ENCODE measurements around the gene USP44. TPM values are rescaled to one million over a fixed set of nuclear protein-coding genes. Genes with fewer than 3 reads are reported as not detected.

Gene USP44
- total and polyA plus RNA-seq, 9 donors = 0.75 to 4.7 (median 3.3) TPM

- intact Hi-C loops (cut with DNase I) = no loop called here
- no peaks in the 10 kb centered on the region for H3K27me3 ChIP-seq
- H3K4me3 ChIP-seq = no peak overlapping the region
- H3K27ac ChIP-seq = no peak overlapping the region
- H3K9me3 ChIP-seq = no peaks in the 10 kb centered on the region
- no peak for DNase-seq
- H3K4me1 ChIP-seq (ENCODE audit: insufficient read depth) = no peaks in the 10 kb centered on the region
- TF ChIP-seq EP300 (IDR thresholded peaks at IDR 0.05) = no peak
- no peak for TF ChIP-seq POLR2A (IDR thresholded peaks at IDR 0.05)
- TF ChIP-seq, protein P1, sequence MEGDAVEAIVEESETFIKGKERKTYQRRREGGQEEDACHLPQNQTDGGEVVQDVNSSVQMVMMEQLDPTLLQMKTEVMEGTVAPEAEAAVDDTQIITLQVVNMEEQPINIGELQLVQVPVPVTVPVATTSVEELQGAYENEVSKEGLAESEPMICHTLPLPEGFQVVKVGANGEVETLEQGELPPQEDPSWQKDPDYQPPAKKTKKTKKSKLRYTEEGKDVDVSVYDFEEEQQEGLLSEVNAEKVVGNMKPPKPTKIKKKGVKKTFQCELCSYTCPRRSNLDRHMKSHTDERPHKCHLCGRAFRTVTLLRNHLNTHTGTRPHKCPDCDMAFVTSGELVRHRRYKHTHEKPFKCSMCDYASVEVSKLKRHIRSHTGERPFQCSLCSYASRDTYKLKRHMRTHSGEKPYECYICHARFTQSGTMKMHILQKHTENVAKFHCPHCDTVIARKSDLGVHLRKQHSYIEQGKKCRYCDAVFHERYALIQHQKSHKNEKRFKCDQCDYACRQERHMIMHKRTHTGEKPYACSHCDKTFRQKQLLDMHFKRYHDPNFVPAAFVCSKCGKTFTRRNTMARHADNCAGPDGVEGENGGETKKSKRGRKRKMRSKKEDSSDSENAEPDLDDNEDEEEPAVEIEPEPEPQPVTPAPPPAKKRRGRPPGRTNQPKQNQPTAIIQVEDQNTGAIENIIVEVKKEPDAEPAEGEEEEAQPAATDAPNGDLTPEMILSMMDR (IDR thresholded peaks at IDR 0.05) = no peak
- no peaks in the 10 kb centered on the region for H3K36me3 ChIP-seq
These were observed 34.5 kb downstream of the USP44 start for GRCh38 chr12:95516757-95517156.

DNA sequence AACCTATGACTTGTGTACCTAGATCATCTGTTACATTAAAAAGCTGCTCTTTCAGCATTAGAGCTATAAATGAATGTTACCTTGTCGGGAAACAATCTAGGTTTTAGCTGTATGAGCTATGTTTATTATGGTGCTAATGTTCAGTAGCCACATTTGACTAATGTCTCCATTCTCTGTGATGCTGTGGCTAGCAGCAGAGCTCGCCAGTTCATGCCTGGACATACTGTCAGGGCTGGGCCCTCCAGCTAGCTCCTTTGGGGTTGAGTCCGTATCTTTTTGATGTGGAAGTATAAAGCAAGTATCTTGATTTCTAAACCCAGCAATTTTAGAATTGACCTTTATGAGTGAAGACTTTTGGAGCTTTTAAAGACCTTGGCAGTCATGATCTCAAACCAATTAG, 36.1 kb downstream of the USP44 start:
- H3K4me3 ChIP-seq = no peak overlapping the region
- intact Hi-C loops (cut with DNase I) = no loop called here
- no peaks in the 10 kb centered on the region for H3K4me1 ChIP-seq (ENCODE audit: insufficient read depth)
- TF ChIP-seq, protein P1 (IDR thresholded peaks at IDR 0.05) = no peak
- no peak for TF ChIP-seq POLR2A (IDR thresholded peaks at IDR 0.05)
- no peak for TF ChIP-seq EP300 (IDR thresholded peaks at IDR 0.05)
- 96 to 99% (median 98%) methylated on average over 3 of the region's 3 CpGs for WGBS, 3 donors
- no peak for DNase-seq
- no peak overlapping the region for H3K27ac ChIP-seq
- no peaks in the 10 kb centered on the region for H3K27me3 ChIP-seq
- H3K9me3 ChIP-seq = no peaks in the 10 kb centered on the region
- H3K36me3 ChIP-seq = no peaks in the 10 kb centered on the region

GRCh38 chr12:95513599-95513998, 37.7 kb downstream of the USP44 start:
- intact Hi-C loops (cut with DNase I) = no loop called here
- Histone ChIP-seq H3K27me3 (no peaks in the 10 kb centered on the region), H3K4me1 (ENCODE audit: insufficient read depth) (no peaks in the 10 kb centered on the region), H3K4me3 (no peak overlapping the region), H3K27ac (no peak overlapping the region), H3K36me3 (no peaks in the 10 kb centered on the region), H3K9me3 (no peaks in the 10 kb centered on the region)
- TF ChIP-seq EP300 (IDR thresholded peaks at IDR 0.05) = no peak
- TF ChIP-seq, protein P1 (IDR thresholded peaks at IDR 0.05) = no peak
- TF ChIP-seq POLR2A (IDR thresholded peaks at IDR 0.05) = no peak
- 93 to 99% (median 93%) methylated on average over 5 of the region's 5 CpGs for WGBS, 3 donors
- no peak for DNase-seq

GRCh38 chr12:95511977-95512376, 39.3 kb downstream of the USP44 start:
- TF ChIP-seq, protein P1 (IDR thresholded peaks at IDR 0.05) = no peak
- TF ChIP-seq POLR2A (IDR thresholded peaks at IDR 0.05) (no peak), EP300 (IDR thresholded peaks at IDR 0.05) (no peak)
- Histone ChIP-seq H3K27ac (no peak overlapping the region), H3K4me1 (ENCODE audit: insufficient read depth) (no peaks in the 10 kb centered on the region), H3K4me3 (no peak overlapping the region), H3K36me3 (no peaks in the 10 kb centered on the region), H3K9me3 (no peaks in the 10 kb centered on the region), H3K27me3 (no peaks in the 10 kb centered on the region)
- no peak for DNase-seq
- WGBS, 3 donors = 91 to 100% (median 98%) methylated on average over 1 of the region's 1 CpG
- intact Hi-C loops (cut with DNase I) = no loop called here

- intact Hi-C loops (cut with DNase I) = no loop called here
- Histone ChIP-seq H3K9me3 (no peaks in the 10 kb centered on the region), H3K4me1 (ENCODE audit: insufficient read depth) (no peaks in the 10 kb centered on the region), H3K27ac (no peak overlapping the region), H3K27me3 (no peaks in the 10 kb centered on the region), H3K36me3 (no peaks in the 10 kb centered on the region), H3K4me3 (no peak overlapping the region)
- TF ChIP-seq EP300 (IDR thresholded peaks at IDR 0.05) = no peak
- TF ChIP-seq POLR2A (IDR thresholded peaks at IDR 0.05) = no peak
- TF ChIP-seq, protein P1 (IDR thresholded peaks at IDR 0.05) = no peak
- 11 to 36% (median 18%) methylated on average over 3 of the region's 3 CpGs for WGBS, 3 donors
- no peak for DNase-seq
These were observed 42.0 kb downstream of the USP44 start for GRCh38 chr12:95509300-95509699.
